Stimulated activated CD4-positive, alpha-beta T cell treated with anti-CD3 and anti-CD28 coated beads, Interleukin-2, amount 100 ng/mL, for 24 hours (primary cell): ENCODE measurements around the gene TRIO.

Experiments
- DNase-seq, 2 donors: peaks; one replicate each; pipeline ENCODE4 v3.0.0-alpha.2; 2020

TRIO gene

GRCh38 chr5:14305045-14305444, 161.9 kb downstream of the TRIO start:
- DNase-seq = no peak

GRCh38 chr5:14306329-14306815, 163.2 kb downstream of the TRIO start:
- no peak for DNase-seq

DNA sequence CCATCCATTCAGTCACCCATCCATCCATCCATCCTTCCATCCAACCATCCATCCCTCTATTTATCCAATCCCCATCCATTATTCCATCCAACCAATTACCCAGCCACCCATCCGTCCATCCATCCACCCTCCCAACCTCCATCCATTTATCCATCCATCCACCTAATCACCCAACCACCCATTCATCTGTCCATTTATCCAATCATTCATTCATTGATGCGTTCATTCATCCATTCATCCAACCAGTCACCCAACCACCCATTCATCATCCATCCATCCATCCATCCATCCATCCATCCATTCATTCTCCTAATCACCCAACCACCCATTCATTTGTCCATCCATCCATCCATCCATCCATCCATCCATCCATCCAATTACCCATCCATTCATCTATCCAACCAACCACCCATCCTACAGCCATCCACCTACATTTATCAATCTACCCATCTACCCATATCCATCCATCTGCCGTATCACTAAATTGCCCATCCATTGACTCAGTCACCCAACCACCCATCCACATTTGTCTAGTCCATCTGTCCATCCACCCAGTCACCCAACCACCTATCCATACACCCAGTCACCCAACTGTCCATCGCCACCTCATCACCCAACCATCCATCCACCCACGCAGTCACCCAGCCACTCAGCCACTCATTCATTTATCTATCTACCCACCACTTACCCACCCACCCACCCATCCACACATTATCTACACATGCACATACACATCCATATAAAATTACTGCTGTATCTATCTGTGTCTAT, 165.4 kb downstream of the TRIO start:
- DNase-seq = no peak

- no peak for DNase-seq
Measured at GRCh38 chr5:14309199-14309598, 166.1 kb downstream of the TRIO start.

- no peak for DNase-seq
Measured at GRCh38 chr5:14309878-14310531, 166.9 kb downstream of the TRIO start.

DNA sequence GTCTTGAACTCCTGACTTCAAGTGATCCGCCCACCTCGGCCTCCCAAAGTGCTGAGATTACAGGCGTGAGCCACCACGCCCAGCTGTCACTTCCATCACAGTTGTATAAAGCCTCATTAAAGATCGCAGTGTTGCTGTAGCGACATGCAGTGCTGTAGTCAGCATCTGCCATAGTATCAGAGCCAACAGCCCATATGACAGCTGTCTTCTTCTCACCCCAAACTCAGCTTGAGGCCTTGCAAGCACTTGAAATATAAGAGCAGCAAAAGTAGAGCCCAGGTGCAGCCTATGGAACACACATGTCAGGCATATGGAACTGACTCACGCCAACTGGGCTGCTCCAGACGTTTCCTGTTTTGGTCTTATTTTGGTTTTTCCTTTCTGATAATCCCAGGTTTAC, 167.8 kb downstream of the TRIO start:
- DNase-seq = no peak

- DNase-seq = no peak
Measured at GRCh38 chr5:14313986-14314690, 171.0 kb downstream of the TRIO start.

DNA sequence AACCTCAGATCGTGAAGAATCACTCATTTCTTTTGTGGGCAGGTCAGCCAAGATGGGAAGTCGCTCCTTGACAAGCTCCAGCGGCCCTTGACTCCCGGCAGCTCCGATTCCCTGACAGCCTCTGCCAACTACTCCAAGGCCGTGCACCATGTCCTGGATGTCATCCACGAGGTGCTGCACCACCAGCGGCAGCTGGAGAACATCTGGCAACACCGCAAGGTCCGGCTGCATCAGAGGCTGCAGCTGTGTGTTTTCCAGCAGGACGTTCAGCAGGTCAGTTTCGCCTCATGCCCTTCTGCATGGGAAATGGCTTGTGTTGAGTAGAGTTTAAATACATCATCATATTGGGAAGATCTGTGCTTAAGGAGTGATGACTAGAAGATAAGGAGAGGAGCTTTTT, 173.3 kb downstream of the TRIO start:
- DNase-seq = no peak

GRCh38 chr5:14319102-14319501, 176.0 kb downstream of the TRIO start:
- DNase-seq = no peak

DNA sequence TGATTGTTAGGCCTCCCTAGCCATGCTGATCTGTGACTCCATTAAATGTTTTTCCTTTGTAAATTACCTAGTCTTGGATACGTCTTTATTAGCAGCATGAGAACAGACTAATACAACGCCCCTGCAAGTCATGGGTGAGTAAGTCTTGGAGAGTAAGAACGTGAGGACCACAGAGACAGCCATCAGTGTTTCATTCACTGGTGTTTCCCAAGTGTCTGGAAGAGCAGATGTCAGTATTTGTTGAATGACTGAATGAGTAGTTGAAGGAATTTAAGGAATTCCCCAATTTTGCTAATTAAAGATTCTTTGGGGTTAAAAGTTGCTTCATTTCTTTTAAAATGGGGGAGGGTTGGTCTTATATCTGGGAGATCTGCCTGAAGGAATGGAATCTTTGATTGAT, 178.8 kb downstream of the TRIO start:
- no peak for DNase-seq

- DNase-seq = no peak
Measured at GRCh38 chr5:14322437-14323187, 179.5 kb downstream of the TRIO start.

GRCh38 chr5:14323466-14323865, 180.3 kb downstream of the TRIO start:
- DNase-seq = no peak

- DNase-seq = no peak
Measured at GRCh38 chr5:14325369-14325768, 182.2 kb downstream of the TRIO start.

DNA sequence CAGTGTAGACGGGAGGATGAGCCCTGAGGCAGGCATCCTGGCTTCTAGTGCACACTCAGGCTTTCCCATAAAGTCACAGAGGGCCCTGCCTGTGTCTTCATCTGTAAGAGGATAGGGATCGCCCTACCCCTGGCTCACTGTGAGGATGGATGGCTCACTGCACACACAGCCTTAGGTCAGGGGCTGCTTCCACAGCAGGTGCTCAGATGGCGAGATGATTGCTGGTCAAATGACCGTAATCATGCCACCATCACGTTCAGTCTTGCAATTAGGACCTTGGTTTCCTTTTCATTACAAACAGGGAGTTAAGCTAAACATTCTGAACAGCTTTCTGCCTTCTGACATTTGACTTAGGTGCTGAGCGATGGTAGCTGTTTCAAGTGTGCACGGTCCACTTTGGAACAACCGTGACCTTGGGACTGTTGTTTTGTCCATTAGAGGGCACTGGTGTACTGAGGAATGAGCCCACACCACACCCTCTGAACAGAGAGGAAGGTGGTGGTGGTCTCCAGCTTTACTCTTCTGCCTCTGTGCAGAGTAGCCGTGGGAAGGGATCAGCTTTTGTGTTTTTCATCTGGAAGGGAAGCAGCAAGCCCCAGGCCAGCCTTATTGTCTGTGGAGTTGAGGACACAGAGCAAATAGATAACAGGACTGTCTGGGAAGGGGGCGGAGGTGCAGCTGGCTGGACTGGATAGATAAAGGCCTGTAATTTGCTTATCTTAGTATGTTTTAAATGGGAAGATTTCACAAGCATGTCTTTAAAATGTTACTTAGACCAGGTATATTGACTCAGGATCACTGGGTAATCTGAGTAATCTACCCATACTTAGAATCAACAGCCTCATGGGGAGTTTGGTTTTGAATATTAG, 183.1 kb downstream of the TRIO start:
- DNase-seq = no peak

GRCh38 chr5:14327624-14328023, 184.5 kb downstream of the TRIO start:
- DNase-seq = no peak

- DNase-seq = no peak
Measured at GRCh38 chr5:14328144-14328543, 185.0 kb downstream of the TRIO start.

- DNase-seq = no peak
Measured at GRCh38 chr5:14330291-14330690, 187.1 kb downstream of the TRIO start.

- no peak for DNase-seq
Measured at GRCh38 chr5:14330729-14331385, 187.7 kb downstream of the TRIO start.

GRCh38 chr5:14331386-14331781, 188.2 kb downstream of the TRIO start:
- no peak for DNase-seq

GRCh38 chr5:14332038-14332631, 189.0 kb downstream of the TRIO start:
- no peak for DNase-seq

DNA sequence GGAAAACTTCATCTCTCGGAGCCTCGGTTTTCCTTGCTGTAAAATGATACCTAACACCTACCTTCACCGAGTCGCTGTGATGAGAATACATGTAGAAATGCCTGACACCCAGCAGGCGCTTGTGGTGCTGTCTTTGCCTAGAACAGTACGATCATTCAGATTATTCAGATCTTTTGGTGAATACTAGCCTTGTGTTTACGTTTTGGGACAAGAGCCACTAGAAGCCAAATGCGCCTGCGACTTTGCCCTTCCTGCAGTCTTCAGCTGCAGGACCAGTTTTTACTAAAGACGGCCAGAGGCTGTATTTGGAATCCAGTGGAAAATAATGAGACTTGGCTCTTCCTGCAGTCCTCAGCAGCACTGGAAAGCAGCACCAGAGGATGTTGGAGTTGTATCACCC, 189.6 kb downstream of the TRIO start:
- no peak for DNase-seq
